ENCODE results near the gene CAP1. TPM values are rescaled to one million over a fixed set of nuclear protein-coding genes. Genes with fewer than 3 reads are reported as not detected.

The CAP1 gene
- total and polyA plus RNA-seq, 2 of the 13 experiments (the other 11 are each of a cell fraction or from before 2014, with no cell fraction given) = 174 to 195 TPM

DNA sequence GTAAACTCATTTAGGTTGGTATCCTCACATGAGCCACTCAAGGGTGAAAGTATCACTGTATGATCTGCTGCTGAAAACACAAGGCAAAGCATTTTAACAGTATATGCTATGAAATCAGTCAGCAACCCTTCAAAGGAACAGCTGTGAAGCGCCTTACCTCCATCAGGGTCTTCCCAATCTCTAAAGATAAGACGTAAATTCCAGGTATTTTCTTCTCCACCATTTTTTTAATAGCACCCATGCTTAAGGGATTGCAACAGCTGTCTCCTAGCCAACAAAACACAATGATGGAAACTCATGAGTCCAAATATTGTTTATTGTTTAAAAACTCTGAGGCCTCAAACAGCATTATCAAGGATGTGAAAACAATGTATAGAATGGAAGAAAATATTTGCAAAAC is 51.7 kb downstream of the CAP1 start:
- no peaks in the 10 kb centered on the region for H3K9me3 ChIP-seq (ENCODE audit: low read length)
- FAIRE-seq (no peak), DNase-seq (ENCODE audit: low spot score) (no peak), ATAC-seq (no peak)
- H4K20me1 ChIP-seq (ENCODE audit: insufficient read depth, low read length) = no peaks in the 10 kb centered on the region
- intact Hi-C loops (cut with micrococcal nuclease; ENCODE audit: unreplicated experiment) = no loop called here
- ChIA-PET CTCF (ENCODE audit: low intra/inter-chr PET ratio, low total read pairs) (no interaction called here), POLR2A (no interaction called here)
- no peak overlapping the region for H2AFZ ChIP-seq (ENCODE audit: low read length)
- H3K4me3 ChIP-seq (replicated peaks in 1 of 3; ENCODE audit: insufficient read depth in 1 of 3, low read depth in 2 of 3, low read length in 3 of 3) = no peak overlapping the region
- no TSS peak for BruUV-seq (replicated peaks)
- peaks cover 31% of the 10 kb centered on the region for H3K4me1 ChIP-seq (ENCODE audit: insufficient read depth, low read length)
- no peak overlapping the region for H3K9ac ChIP-seq (ENCODE audit: insufficient read depth, low read depth, low read length)
- peaks cover 13% of the 10 kb centered on the region for H3K79me2 ChIP-seq (ENCODE audit: insufficient read depth, low read length)
- H3K27ac ChIP-seq (ENCODE audit: extremely low read length, insufficient read depth, low read length) = no peak overlapping the region
- TF ChIP-seq, protein P1, sequence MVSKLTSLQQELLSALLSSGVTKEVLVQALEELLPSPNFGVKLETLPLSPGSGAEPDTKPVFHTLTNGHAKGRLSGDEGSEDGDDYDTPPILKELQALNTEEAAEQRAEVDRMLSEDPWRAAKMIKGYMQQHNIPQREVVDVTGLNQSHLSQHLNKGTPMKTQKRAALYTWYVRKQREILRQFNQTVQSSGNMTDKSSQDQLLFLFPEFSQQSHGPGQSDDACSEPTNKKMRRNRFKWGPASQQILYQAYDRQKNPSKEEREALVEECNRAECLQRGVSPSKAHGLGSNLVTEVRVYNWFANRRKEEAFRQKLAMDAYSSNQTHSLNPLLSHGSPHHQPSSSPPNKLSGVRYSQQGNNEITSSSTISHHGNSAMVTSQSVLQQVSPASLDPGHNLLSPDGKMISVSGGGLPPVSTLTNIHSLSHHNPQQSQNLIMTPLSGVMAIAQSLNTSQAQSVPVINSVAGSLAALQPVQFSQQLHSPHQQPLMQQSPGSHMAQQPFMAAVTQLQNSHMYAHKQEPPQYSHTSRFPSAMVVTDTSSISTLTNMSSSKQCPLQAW (CRISPR knock-in tag; IDR thresholded peaks at IDR 0.05) = no peak
- TF ChIP-seq RAD51 (IDR thresholded peaks at IDR 0.05; ENCODE audit: borderline replicate concordance) (no peak), GATAD2A (CRISPR knock-in tag; IDR thresholded peaks at IDR 0.05) (no peak), GPN1 (CRISPR knock-in tag; IDR thresholded peaks at IDR 0.05; ENCODE audit: borderline replicate concordance) (no peak)
- in situ Hi-C loops (cut with HindIII; ENCODE audit: extremely low pct_ligation_motif_present, low pct_unique_long_range_greater_than_20kb) = no loop called here
- H3K4me2 ChIP-seq (ENCODE audit: low read depth, low read length) = no peak overlapping the region
- 100% methylated on average over 2 of the region's 2 CpGs for WGBS (ENCODE audit: low lambda C conversion rate)
- H3K27me3 ChIP-seq (ENCODE audit: control insufficient read depth in 1 of 2, insufficient read depth in 2 of 2, low read length in 2 of 2) = no peaks in the 10 kb centered on the region
- H3K36me3 ChIP-seq (replicated peaks in 1 of 2; ENCODE audit: control insufficient read depth in 1 of 2, insufficient read depth in 2 of 2, low read length in 2 of 2) = peaks cover 17 to 45% of the 10 kb centered on the region in 2 experiments

DNA sequence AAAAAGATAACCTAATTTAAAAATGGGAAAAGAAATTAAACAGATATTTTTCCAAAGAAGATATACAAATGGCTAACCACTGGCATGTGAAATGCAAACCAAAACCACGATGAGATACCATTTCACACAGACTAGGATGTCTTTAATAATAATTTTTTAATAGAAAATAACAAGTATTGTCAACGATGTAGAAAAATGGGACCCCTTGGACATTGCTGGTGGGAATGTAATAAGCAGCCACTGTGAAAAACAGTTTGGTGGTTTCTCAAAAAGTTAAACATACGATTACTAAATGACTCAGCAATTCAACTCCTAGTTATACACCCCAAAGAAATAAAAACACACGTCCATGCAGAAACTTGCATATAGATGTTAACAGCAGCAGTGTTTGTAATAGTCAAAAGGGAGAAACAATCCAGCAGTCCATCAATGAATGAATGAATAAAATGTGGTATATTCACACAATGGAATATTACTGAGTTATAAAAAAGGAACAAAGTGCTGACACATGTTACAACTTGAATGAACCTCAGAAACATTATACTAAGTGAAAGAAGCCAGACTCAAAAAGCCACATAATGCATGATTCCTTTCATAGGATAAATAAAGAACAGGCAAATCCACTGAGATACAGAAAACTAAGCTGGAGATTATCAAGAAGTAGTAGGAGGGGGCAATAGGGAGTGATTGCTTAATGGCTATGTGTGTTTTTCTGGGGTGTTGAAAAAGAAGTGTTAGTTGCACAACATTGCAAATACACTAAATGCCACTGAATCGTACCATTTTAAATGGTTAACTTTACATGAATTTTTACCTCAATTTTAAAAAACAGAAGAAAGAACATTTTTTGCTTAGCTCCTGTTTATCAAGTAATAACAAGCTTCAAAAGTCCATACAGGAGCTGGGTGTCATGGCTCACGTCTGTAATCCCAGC is 52.4 kb downstream of the CAP1 start:
- FAIRE-seq (no peak), DNase-seq (ENCODE audit: low spot score) (no peak), ATAC-seq (no peak)
- H2AFZ ChIP-seq (ENCODE audit: low read length) = no peak overlapping the region
- ChIA-PET CTCF (ENCODE audit: low intra/inter-chr PET ratio, low total read pairs) (no interaction called here), POLR2A (no interaction called here)
- 85% methylated on average over 6 of the region's 6 CpGs for WGBS (ENCODE audit: low lambda C conversion rate)
- no peak overlapping the region for H3K4me2 ChIP-seq (ENCODE audit: low read depth, low read length)
- no peak overlapping the region for H3K4me3 ChIP-seq (replicated peaks in 1 of 3; ENCODE audit: insufficient read depth in 1 of 3, low read depth in 2 of 3, low read length in 3 of 3)
- H3K9ac ChIP-seq (ENCODE audit: insufficient read depth, low read depth, low read length) = no peak overlapping the region
- H4K20me1 ChIP-seq (ENCODE audit: insufficient read depth, low read length) = no peaks in the 10 kb centered on the region
- peaks cover 13% of the 10 kb centered on the region for H3K79me2 ChIP-seq (ENCODE audit: insufficient read depth, low read length)
- peaks cover 37% of the 10 kb centered on the region for H3K4me1 ChIP-seq (ENCODE audit: insufficient read depth, low read length)
- H3K36me3 ChIP-seq (replicated peaks in 1 of 2; ENCODE audit: control insufficient read depth in 1 of 2, insufficient read depth in 2 of 2, low read length in 2 of 2) = peaks cover 14 to 40% of the 10 kb centered on the region in 2 experiments
- intact Hi-C loops (cut with micrococcal nuclease; ENCODE audit: unreplicated experiment) (no loop called here), in situ Hi-C loops (cut with HindIII; ENCODE audit: extremely low pct_ligation_motif_present, low pct_unique_long_range_greater_than_20kb) (no loop called here)
- no peaks in the 10 kb centered on the region for H3K9me3 ChIP-seq (ENCODE audit: low read length)
- BruUV-seq (replicated peaks) = no TSS peak
- H3K27ac ChIP-seq (ENCODE audit: extremely low read length, insufficient read depth, low read length) = no peak overlapping the region
- H3K27me3 ChIP-seq (ENCODE audit: control insufficient read depth in 1 of 2, insufficient read depth in 2 of 2, low read length in 2 of 2) = no peaks in the 10 kb centered on the region
- no peak for TF ChIP-seq CEBPG (CRISPR knock-in tag; IDR thresholded peaks at IDR 0.05)
- peak; percentile 74 for TF ChIP-seq NFE2L2 (IDR thresholded peaks at IDR 0.05; ENCODE audit: low read length)
- TF ChIP-seq ZNF678 (CRISPR knock-in tag; IDR thresholded peaks at IDR 0.05) = no peak
- no peak for TF ChIP-seq TFDP2 (CRISPR knock-in tag; IDR thresholded peaks at IDR 0.05)
- TF ChIP-seq PAWR (CRISPR knock-in tag; IDR thresholded peaks at IDR 0.05; ENCODE audit: borderline replicate concordance) = no peak
- no peak for TF ChIP-seq ZSCAN30 (CRISPR knock-in tag; IDR thresholded peaks at IDR 0.05)
- TF ChIP-seq, protein P2, sequence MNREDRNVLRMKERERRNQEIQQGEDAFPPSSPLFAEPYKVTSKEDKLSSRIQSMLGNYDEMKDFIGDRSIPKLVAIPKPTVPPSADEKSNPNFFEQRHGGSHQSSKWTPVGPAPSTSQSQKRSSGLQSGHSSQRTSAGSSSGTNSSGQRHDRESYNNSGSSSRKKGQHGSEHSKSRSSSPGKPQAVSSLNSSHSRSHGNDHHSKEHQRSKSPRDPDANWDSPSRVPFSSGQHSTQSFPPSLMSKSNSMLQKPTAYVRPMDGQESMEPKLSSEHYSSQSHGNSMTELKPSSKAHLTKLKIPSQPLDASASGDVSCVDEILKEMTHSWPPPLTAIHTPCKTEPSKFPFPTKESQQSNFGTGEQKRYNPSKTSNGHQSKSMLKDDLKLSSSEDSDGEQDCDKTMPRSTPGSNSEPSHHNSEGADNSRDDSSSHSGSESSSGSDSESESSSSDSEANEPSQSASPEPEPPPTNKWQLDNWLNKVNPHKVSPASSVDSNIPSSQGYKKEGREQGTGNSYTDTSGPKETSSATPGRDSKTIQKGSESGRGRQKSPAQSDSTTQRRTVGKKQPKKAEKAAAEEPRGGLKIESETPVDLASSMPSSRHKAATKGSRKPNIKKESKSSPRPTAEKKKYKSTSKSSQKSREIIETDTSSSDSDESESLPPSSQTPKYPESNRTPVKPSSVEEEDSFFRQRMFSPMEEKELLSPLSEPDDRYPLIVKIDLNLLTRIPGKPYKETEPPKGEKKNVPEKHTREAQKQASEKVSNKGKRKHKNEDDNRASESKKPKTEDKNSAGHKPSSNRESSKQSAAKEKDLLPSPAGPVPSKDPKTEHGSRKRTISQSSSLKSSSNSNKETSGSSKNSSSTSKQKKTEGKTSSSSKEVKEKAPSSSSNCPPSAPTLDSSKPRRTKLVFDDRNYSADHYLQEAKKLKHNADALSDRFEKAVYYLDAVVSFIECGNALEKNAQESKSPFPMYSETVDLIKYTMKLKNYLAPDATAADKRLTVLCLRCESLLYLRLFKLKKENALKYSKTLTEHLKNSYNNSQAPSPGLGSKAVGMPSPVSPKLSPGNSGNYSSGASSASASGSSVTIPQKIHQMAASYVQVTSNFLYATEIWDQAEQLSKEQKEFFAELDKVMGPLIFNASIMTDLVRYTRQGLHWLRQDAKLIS (CRISPR knock-in tag; IDR thresholded peaks at IDR 0.05) = no peak
